DMS114 treated with DMSO at 0.1 percent for 48 hours (cell line): ENCODE measurements around the gene ST7.

Experiments
- DNase-seq: peaks from one replicate; lab custom pipeline; 2025; ENCODE audit not compliant: unreplicated experiment; lab: John Stamatoyannopoulos, UW

Gene ST7

DNA sequence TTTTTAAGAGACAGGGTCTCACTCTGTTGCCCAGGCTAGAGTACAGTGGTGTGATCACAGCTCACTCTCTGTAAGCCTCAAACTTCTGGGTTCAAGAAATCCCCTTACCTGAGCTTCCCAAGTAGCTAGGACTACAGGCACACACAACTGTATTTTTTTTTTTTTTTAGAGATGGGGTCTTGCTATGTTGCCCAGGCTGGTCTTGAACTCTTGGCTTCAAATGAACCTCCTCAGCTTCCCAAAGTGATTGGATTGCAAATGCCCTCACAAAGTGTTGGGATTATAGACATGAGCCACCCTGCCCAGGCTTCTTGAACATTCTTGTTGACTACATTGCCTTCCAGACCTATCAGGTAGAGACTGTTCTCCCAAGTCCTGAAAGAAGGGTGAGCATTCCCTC lies 296.9 kb downstream of the ST7 start:
- DNase-seq, result no peak

DNA sequence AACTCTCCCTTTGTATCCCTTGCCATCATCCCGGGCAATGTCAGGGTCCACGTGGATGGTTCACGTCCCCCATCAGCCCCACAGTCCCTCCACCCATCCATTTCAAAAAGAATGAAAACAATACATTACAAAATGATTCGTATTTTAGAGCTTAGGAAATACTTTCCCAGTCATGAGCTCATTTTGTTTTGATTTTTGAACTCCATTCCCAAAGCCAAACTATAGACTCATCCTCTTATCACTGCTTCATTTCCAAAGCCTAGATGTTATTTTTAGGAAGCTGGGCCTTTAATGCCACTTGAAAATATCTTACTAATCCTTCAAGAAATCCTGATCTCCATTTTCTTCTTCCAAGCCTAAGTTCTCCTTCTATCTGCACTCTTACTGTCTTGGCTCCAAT lies 297.5 kb downstream of the ST7 start:
- no peak for DNase-seq

DNA sequence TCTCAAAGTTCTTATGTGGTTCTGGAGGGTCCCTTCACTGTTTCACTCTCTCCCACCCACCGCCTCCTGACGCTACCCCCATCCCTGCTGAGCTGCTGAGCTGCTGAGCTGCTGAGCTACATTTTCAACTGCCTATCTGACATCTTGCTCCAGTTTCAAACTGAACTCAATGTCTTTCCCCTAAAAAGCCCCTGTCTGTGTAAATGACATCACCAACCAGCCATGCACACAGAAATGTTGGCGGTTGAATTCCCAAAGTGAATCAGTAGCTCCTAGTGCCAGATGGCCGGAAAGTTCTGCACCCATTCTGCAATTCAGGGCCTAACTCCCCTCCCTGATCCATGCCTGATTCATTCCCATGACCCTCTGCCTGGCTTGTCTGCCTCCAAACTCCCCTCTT lies 298.4 kb downstream of the ST7 start:
- no peak for DNase-seq

DNA sequence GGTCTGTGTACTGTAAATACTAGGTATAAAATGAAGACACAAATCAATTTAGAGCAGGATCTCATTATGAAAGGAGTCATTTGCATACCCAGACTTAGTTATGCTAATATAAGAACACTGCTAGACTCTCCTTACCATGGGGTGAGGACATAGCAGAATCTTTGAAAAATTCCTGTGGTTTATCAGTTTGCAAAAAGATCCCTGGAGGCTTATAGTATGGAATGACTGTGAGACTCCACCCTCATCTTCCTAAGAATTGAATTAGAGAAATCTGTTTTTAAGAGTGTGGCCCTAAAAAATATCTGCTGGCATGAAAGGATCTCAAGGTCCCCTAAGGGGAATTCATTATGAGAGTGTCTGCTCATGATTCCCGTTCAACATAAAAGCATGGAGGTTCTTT lies 306.3 kb downstream of the ST7 start:
- no peak for DNase-seq

DNA sequence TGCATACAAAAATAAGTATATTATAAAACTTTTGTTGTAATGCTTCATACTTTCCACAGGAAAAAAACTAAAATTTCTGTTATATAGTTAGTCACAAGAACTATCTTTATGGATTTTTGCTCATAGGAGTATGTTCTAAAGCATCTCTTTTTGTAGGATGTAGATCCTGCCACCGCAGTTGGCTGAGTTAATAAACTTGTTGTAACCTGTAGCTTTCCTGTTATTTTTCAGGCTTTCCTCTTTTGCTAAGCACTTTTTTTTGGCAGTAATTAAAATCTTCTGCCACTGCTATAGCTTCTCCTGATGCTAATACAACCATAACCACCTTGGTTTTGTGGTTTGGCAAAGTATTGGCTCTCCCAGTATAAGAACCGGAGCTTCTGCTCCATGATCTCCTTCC lies 309.2 kb downstream of the ST7 start:
- no peak for DNase-seq

DNA sequence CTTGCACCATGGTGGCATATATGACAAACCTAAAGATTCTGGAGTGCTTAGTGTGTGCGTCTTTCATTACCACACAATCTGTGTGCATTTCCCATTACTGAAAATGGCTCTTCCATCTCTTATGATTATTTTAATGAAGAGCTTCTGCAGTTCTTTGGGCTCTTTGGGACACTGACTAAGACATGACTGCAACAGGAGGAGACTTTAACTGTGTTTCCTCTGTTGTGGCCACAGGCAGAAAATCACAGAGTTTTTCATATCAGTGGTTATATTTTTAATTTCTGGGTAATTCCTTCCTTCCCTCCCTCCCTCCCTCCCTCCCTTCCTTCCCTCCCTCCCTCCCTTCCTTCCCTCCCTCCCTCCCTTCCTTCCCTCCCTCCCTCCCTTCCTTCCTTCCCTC lies 311.4 kb downstream of the ST7 start:
- no peak for DNase-seq

DNA sequence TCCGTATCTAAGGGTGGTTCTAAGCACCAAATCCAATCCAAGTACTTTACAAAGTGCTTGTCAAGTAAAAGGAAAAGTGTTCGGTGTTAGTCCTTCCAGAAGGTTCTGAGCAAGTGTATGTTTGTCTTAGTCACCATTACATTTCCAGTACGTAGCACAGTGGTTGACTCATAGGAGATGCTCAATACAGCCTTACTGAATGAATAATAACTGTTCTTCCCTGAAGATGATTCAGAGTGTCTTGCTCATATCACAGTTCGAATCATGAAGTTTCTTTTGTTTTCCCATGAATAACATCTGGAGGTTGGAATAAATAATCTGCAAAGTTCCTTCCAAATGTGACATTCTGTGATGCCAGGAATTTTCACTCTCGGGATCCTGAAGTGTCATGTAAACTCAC lies 316.1 kb downstream of the ST7 start:
- DNase-seq, result no peak

DNA sequence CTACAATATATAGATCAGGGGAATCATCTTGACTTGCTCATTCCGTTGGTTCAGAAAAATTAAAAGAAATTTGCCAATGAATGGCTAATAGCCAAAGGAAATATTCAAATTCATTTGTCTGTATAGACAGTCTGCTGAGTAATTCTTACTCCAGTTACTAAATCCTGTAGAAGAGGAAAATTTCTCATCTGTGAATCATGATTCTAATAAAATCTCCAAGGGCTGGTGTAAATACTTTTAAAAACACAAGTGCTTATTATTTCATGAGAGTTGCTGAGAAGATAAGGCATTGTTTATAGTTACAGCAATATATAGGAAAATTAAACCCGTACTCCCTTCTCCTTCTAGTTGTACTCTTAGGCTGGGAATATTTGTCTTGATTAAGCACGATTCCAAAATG lies 316.6 kb downstream of the ST7 start:
- no peak for DNase-seq

DNA sequence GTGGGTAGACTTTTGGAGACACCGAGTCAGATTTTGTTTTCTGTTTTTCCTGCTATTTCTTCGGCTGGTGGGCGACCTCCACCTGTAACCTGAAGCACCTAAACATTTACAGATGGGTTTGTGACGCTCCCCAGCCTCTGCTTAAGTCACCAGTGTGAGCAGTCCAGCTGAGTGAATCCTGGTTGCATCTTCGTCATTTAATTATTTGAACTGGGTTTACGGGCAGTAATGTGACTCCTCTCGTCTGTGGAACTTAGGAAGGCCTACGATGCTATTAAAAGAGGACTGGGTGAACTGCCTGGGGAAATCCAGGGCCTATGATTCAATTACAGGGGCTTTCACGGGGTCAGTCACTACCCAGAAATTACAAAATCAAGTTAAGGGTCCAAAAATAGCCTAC lies 317.1 kb downstream of the ST7 start:
- DNase-seq, result no peak

DNA sequence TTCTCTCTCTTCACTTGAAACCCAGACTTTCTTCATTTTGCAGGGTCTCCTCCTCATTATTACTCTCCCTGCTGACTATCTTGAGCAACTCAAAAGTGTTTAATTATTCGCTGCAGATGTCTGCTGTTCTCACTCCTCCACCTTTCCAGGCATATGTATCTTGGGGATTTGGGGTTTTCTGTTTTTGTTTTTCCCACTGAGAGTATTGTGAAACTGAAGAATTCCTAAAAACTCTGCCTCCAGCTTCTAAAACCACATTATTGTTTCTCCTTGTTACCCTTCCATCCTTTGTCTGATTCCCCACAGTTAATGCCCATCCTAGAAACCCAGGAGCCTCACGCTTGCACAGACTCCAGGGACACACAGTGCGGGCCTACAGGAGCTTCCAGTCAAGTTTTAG lies 318.3 kb downstream of the ST7 start:
- no peak for DNase-seq

DNA sequence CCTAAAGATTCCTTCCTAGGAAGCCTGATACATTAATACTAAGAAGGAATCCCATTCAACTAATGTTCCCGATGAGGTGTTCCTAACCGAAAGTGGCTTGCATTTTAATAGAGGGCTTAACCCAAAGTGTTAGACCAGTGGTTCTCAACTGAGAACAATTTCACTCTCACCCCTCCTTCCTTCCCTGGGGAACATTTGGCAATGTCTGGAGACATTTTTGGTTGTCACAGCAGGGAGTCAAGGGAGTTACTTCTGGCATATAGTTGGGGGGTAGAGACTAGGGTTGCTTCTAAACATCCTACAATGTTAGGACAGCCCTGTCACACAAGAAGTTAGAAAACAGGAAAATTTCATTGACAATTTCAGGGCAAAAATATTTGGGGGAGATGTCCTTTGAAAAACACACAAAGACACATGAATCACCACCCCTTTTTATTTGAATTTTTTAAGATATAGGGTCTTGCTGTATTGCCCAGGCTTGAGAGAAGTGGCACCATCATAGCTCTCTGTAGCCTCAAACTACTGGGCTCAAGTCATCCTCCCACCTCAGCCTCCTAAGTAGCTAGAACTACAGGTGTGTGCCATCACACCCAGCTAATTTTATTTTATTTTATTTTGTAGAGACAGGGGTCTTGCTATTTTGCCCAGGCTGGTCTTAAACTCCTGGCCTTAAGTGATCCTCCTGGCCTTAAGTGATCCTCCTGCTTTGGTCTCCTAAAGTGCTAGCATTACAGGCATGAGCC lies 318.9 kb downstream of the ST7 start:
- DNase-seq, result no peak

DNA sequence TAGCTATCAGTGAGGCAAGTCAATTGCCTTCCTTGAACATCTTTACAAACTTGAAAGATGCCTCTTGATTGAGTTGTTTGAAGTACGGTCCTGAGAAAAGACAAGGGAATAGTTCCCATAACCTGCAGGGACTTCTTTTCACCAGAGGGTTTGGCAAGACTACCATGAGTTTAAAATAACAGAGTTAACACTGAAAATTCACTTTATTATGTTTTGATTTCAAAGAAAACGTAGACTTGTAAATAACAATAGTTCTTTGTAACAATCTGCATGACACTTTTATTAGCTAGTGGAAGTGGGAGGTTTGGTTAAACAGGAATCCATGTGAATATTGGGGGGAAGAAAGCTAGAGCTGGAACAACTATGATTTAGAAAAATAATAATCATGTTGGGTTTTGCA lies 320.0 kb downstream of the ST7 start:
- no peak for DNase-seq

DNA sequence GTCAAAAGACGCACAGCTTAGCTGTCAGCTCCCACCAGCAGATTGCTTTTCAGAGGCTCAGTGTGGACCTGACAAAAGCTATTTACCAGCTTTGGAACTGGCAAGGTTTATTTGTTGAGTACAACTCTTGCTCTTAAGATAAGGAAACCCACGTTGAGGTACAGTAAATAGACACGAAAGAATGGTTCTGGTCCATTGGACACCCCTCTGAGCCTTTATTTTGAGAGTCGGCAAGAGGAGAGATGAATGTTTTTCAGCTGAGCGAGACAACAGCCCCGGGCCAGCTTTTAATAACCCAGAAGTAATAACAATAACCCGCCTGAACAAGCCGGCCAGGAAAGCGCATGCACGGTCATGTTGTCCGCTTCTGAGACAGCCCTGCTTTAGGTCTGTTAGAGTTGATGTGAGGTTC lies 320.5 kb downstream of the ST7 start:
- no peak for DNase-seq

DNA sequence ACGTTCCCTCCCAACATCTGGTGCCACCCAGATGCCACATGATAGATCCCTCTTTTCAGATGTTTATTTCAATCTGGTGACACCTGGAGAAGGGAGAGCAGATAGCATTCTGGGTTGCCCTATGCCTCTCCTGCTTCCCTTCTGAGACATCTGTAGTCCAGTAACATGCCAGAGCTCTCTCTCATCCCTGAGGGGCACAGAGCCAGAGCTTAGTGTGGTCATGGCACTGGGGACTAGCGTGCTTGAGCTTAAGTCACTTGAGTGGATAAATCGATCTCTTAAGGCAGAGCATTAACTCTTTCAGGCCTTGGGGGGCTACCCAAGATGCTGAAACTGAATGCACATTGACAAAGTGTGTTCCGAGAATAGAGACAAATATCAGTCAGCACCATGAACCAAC lies 321.6 kb downstream of the ST7 start:
- no peak for DNase-seq

DNA sequence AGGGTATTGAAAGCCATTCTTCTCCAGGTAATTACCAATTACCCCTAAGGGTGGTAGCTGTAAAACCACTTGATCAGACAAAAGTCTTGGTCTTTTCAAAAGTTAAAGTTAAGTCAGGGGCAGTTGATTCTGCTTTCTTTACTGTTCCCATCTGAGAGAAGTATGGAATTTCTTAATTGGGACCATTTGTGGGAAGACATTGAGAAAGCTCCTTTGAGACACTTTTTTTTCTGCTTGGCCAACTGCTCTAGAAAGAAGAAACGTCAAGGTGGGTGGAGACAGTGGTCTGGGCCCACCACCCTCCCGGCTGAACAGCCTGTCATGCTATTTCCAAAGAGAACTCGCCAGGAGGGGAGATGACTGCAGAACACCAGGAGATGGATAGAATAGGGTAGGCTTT lies 324.3 kb downstream of the ST7 start:
- no peak for DNase-seq

DNA sequence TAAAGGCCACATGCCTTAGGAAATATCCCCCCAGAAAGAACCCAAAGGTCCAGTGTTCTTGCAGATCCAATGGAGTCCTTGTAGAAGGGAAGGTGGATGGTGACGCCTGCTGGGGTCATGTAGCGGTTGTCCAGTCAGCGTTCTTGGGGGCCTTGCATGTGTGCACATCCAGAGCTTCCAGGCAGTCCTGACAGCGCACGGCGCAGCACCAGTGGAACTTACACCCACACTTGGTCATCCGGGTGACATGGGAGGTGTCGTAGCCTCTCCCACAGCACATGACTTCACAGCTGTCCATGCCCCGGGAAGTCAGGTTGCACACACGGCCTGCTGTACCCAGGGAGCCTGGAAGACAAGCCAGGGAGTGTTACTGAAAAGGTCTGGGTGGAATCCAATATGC lies 324.7 kb downstream of the ST7 start:
- DNase-seq, result no peak

DNA sequence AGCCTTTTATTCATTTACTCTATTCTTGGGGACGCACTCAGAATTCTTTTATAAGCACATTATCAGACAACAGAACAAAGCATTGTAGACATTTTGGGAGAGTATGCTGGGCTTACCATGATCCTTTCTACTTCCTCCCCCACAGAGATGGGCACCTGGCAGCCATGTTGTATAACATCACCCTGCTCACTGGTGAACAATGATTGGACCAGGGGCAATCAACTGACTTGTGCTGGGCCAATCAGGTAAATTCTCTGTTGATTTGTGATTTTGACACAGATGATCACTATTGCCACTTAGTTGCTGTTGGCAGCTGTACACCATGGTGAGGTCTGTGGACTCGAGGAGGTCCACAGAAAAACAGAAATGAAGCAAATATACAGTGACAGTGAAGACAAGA lies 325.9 kb downstream of the ST7 start:
- DNase-seq, result no peak
